ENCODE measurements around the gene LITAFD.
"Not testable (repeated sequence)": the region's sequence is repeated elsewhere in the genome, so short reads cannot be mapped to it uniquely, and the experiment has no call there.

Gene LITAFD

GRCh38 chr16:8899709-8900317 lies 17.7 kb downstream of the LITAFD start:
- peak; percentile 37 for DNase-seq

- DNase-seq: no peak
Measured at GRCh38 chr16:8900343-8900742, 18.2 kb downstream of the LITAFD start.

GRCh38 chr16:8901320-8901861 lies 19.2 kb downstream of the LITAFD start:
- DNase-seq: no peak

- DNase-seq: no peak
Measured at GRCh38 chr16:8903004-8903403, 20.9 kb downstream of the LITAFD start.

- no peak for DNase-seq
Measured at GRCh38 chr16:8904018-8904430, 21.9 kb downstream of the LITAFD start.

- DNase-seq: no peak
Measured at GRCh38 chr16:8905168-8905762, 23.1 kb downstream of the LITAFD start.

GRCh38 chr16:8905795-8906591 lies 23.8 kb downstream of the LITAFD start:
- DNase-seq: no peak

- DNase-seq: no peak
Measured at GRCh38 chr16:8907096-8907495, 24.9 kb downstream of the LITAFD start.

- DNase-seq: no peak
Measured at GRCh38 chr16:8908810-8909468, 26.8 kb downstream of the LITAFD start.

GRCh38 chr16:8910811-8911210 lies 28.7 kb downstream of the LITAFD start:
- no peak for DNase-seq

- no peak for DNase-seq
Measured at GRCh38 chr16:8912793-8913192, 30.6 kb downstream of the LITAFD start.

- no peak for DNase-seq
Measured at GRCh38 chr16:8914098-8914497, 31.9 kb downstream of the LITAFD start.

- no peak for DNase-seq
Measured at GRCh38 chr16:8915722-8916301, 33.7 kb downstream of the LITAFD start.

- no peak for DNase-seq
Measured at GRCh38 chr16:8916541-8917225, 34.5 kb downstream of the LITAFD start.

- not testable (repeated sequence) for DNase-seq
Measured at GRCh38 chr16:8917336-8917735, 35.2 kb downstream of the LITAFD start.

- DNase-seq: no peak
Measured at GRCh38 chr16:8919089-8919933, 37.2 kb downstream of the LITAFD start.

- no peak for DNase-seq
Measured at GRCh38 chr16:8919934-8920462, 37.8 kb downstream of the LITAFD start.

GRCh38 chr16:8920645-8921346 lies 38.6 kb downstream of the LITAFD start:
- DNase-seq: no peak

GRCh38 chr16:8921347-8921984 lies 39.3 kb downstream of the LITAFD start:
- no peak for DNase-seq

GRCh38 chr16:8923199-8923598 lies 41.0 kb downstream of the LITAFD start:
- DNase-seq: no peak
